H1 (cell line): ENCODE data around the gene TMEM200B. TPM values are rescaled to one million over a fixed set of nuclear protein-coding genes. Genes with fewer than 3 reads are reported as not detected.
"Not testable (repeated sequence)": the region's sequence is repeated elsewhere in the genome, so short reads cannot be mapped to it uniquely, and the experiment has no call there.

ENCODE experiments used
- CTCF ChIA-PET: fragments of 300-600 bp; sonication (Branson Sonifier 250); formaldehyde crosslinking; loops from one replicate; lab custom pipeline; 2021; ENCODE audit not compliant: partially characterized antibody; lab: Charles Lee
- POLR2A ChIA-PET: fragments of 300-600 bp; sonication (Branson Sonifier 250); formaldehyde crosslinking; loops from one replicate; lab custom pipeline; 2021; ENCODE audit warnings: inconsistent platforms; ENCODE audit not compliant: partially characterized antibody; lab: Charles Lee
- DNase-seq, 2 experiments: peaks; one replicate each; pipeline versions ENCODE4 v3.0.0 to v3.0.0-alpha.2; 2010 to 2022; ENCODE audit warnings: low spot score in 2 of 2, low read depth in 1 of 2, mixed read lengths in 1 of 2
- FAIRE-seq: peaks from 2 replicates; lab custom pipeline; 2011; peaks lifted over from hg19 to GRCh38; lab: Jason Lieb, UNC
- H2AFZ ChIP-seq: 2 replicates; pipeline ENCODE4 v1.8.1; 2012; ENCODE audit warnings: low read length, inconsistent platforms
- H2AK5ac ChIP-seq: 2 replicates; pipeline ENCODE4 v1.6.1; 2013; ENCODE audit warnings: low read depth, low read length
- H2BK120ac ChIP-seq: replicated peaks from 2 replicates; pipeline ENCODE3; 2013; ENCODE audit warnings: low read depth, low read length, inconsistent platforms
- H2BK12ac ChIP-seq: 2 replicates; pipeline ENCODE4 v1.6.1; 2013; ENCODE audit warnings: low read depth, low read length
- H2BK15ac ChIP-seq: 2 replicates; pipeline ENCODE4 v1.6.1; 2013; ENCODE audit warnings: low read length
- H2BK20ac ChIP-seq: 2 replicates; pipeline ENCODE4 v1.6.1; 2013; ENCODE audit warnings: low read length
- H2BK5ac ChIP-seq: 2 replicates; pipeline ENCODE4 v1.6.1; 2013; ENCODE audit warnings: low read depth, low read length
- H3K14ac ChIP-seq: 2 replicates; pipeline ENCODE4 v1.6.1; 2013; ENCODE audit warnings: inconsistent platforms; ENCODE audit not compliant: insufficient read length
- H3K18ac ChIP-seq: 2 replicates; pipeline ENCODE4 v1.6.1; 2013; ENCODE audit warnings: low read length; ENCODE audit errors: extremely low read depth
- H3K23ac ChIP-seq: 2 replicates; pipeline ENCODE4 v1.6.1; 2013; ENCODE audit warnings: inconsistent platforms; ENCODE audit not compliant: insufficient read length
- H3K23me2 ChIP-seq: 2 replicates; pipeline ENCODE4 v1.6.1; 2013; ENCODE audit warnings: low read depth, low read length
- H3K27ac ChIP-seq: 2 replicates; pipeline ENCODE4 v1.6.1; 2011; ENCODE audit warnings: low read depth, low read length, inconsistent platforms
- H3K27me3 ChIP-seq, 4 experiments: replicated peaks in 1 of 4; 1 replicate in 1 of 4; 2 replicates in 3 of 4; pipeline versions ENCODE4 v1.6.1 to v1.8.1; 2011 to 2013; ENCODE audit warnings: low read length in 3 of 4, mild to moderate bottlenecking in 3 of 4, inconsistent platforms in 2 of 4, mixed read lengths in 2 of 4, moderate library complexity in 1 of 4; ENCODE audit not compliant: control insufficient read depth in 3 of 4, insufficient read depth in 3 of 4; ENCODE audit errors: extremely low read depth in 1 of 4
- H3K36me3 ChIP-seq, 4 experiments: 2 replicates each; pipeline versions ENCODE4 v1.6.1 to v1.8.1; 2011 to 2013; ENCODE audit warnings: mild to moderate bottlenecking in 4 of 4, low read length in 3 of 4, moderate library complexity in 2 of 4, control low read depth in 1 of 4, inconsistent platforms in 1 of 4; ENCODE audit not compliant: insufficient read depth in 4 of 4, control insufficient read depth in 2 of 4
- H3K4ac ChIP-seq: replicated peaks from 2 replicates; pipeline ENCODE3; 2013; ENCODE audit warnings: low read length, low read depth, mixed read lengths, inconsistent platforms; ENCODE audit not compliant: insufficient read length
- H3K4me1 ChIP-seq, 4 experiments: replicated peaks in 1 of 4; 1 replicate in 1 of 4; 2 replicates in 3 of 4; pipeline versions ENCODE4 v1.6.1 to v1.8.1; 2011 to 2013; ENCODE audit warnings: low read length in 3 of 4, inconsistent platforms in 2 of 4, mixed read lengths in 1 of 4; ENCODE audit not compliant: insufficient read depth in 4 of 4, control insufficient read depth in 3 of 4
- H3K4me2 ChIP-seq, 2 experiments: 2 replicates each; pipeline versions ENCODE4 v1.6.1 to v1.8.1; 2011 to 2013; ENCODE audit warnings: low read depth in 2 of 2, low read length in 2 of 2, control low read depth in 1 of 2, inconsistent platforms in 1 of 2, mild to moderate bottlenecking in 1 of 2; ENCODE audit not compliant: insufficient read depth in 1 of 2
- H3K4me3 ChIP-seq, 4 experiments: fragments of 200-600, 300-600 bp in 1 of 4; sonication (generic), shearing (Covaris generic), sonication (Bioruptor Twin) in 1 of 4; 2 replicates each; pipeline versions ENCODE4 v1.5.1 to v1.8.1; 2011 to 2016; ENCODE audit warnings: low read length in 4 of 4, low read depth in 3 of 4, control low read depth in 2 of 4, inconsistent platforms in 2 of 4, mild to moderate bottlenecking in 2 of 4, mixed read lengths in 1 of 4, moderate library complexity in 1 of 4; ENCODE audit not compliant: insufficient read depth in 2 of 4; ENCODE audit errors: extremely low read depth in 1 of 4
- H3K56ac ChIP-seq: replicated peaks from 2 replicates; pipeline ENCODE3; 2013; ENCODE audit warnings: low read depth, mild to moderate bottlenecking, mixed read lengths, low read length, inconsistent platforms; ENCODE audit not compliant: insufficient read length
- H3K79me1 ChIP-seq: 2 replicates; pipeline ENCODE4 v1.6.1; 2013; ENCODE audit warnings: low read depth, low read length, control low read depth
- H3K79me2 ChIP-seq, 2 experiments: 2 replicates each; pipeline versions ENCODE4 v1.6.1 to v1.8.1; 2012 to 2013; ENCODE audit warnings: low read length in 2 of 2, mild to moderate bottlenecking in 2 of 2, inconsistent platforms in 1 of 2; ENCODE audit not compliant: insufficient read depth in 2 of 2, control insufficient read depth in 1 of 2
- H3K9ac ChIP-seq, 4 experiments: replicated peaks in 1 of 4; 1 replicate in 1 of 4; 2 replicates in 3 of 4; pipeline versions ENCODE4 v1.6.1 to v1.8.1; 2011 to 2013; ENCODE audit warnings: low read depth in 3 of 4, low read length in 3 of 4, control low read depth in 2 of 4, mild to moderate bottlenecking in 2 of 4, moderate library complexity in 2 of 4, inconsistent platforms in 1 of 4; ENCODE audit errors: extremely low read depth in 1 of 4
- H3K9me3 ChIP-seq, 2 experiments: 2 replicates each; pipeline versions ENCODE4 v1.6.1 to v1.8.1; 2012 to 2013; ENCODE audit warnings: mild to moderate bottlenecking in 2 of 2, moderate library complexity in 2 of 2, control low read depth in 1 of 2, inconsistent platforms in 1 of 2, low read depth in 1 of 2, low read length in 1 of 2, mixed read lengths in 1 of 2; ENCODE audit not compliant: insufficient read depth in 2 of 2
- H4K20me1 ChIP-seq, 2 experiments: replicated peaks in 1 of 2; 2 replicates each; pipeline versions ENCODE3 to v1.8.1; 2011 to 2013; ENCODE audit warnings: inconsistent platforms in 2 of 2, low read length in 2 of 2, mild to moderate bottlenecking in 1 of 2; ENCODE audit not compliant: insufficient read depth in 2 of 2, control insufficient read depth in 1 of 2
- H4K5ac ChIP-seq: 2 replicates; pipeline ENCODE4 v1.6.1; 2013; ENCODE audit warnings: low read length, low read depth, mixed read lengths, inconsistent platforms; ENCODE audit not compliant: insufficient read length
- H4K8ac ChIP-seq: 2 replicates; pipeline ENCODE4 v1.8.0; 2013; ENCODE audit warnings: mild to moderate bottlenecking, moderate library complexity, low read length, inconsistent platforms; ENCODE audit not compliant: insufficient read depth; ENCODE audit errors: extremely low read depth
- H4K91ac ChIP-seq: replicated peaks from 2 replicates; pipeline ENCODE3; 2013; ENCODE audit warnings: low read length, mixed read lengths, inconsistent platforms; ENCODE audit not compliant: insufficient read length
- WGBS, 2 experiments: shearing (Covaris generic) in 1 of 2; methylation state at CpG; one replicate each; pipeline versions ENCODE4 v1.1.6 to v1.1.7; 2013 to 2015; ENCODE audit warnings: low lambda C conversion rate in 2 of 2, mixed read lengths in 2 of 2, inconsistent platforms in 1 of 2, low coverage in 1 of 2, missing lambda C conversion rate in 1 of 2; ENCODE audit not compliant: insufficient replicate concordance in 2 of 2, insufficient coverage in 1 of 2, insufficient read length in 1 of 2; ENCODE audit errors: extremely low coverage in 1 of 2, missing lambda C conversion rate in 1 of 2; 5-methylcytosine and 5-hydroxymethylcytosine counted together
- polyA plus RNA-seq, 7 experiments: library from polyadenylated mRNA; depleted of rRNA in 3 of 7; stranded (reverse) in 5 of 7; unstranded in 2 of 7; fragments of >200 nt in 5 of 7; fragments of 200-250 nt in 2 of 7; gene quantifications; 1 replicate in 5 of 7; 2 replicates in 1 of 7; 4 replicates in 1 of 7; pipeline versions ENCODE4 v1.2.1 to v1.2.3, GENCODE V29; 2011 to 2013; ENCODE audit warnings: missing spikeins in 2 of 7, mixed read lengths in 2 of 7
- total RNA-seq: library from RNA; stranded (reverse); fragmentation: NEBNext Ultra II Directional; extraction: Animal tissue kit (Norgen Biotek cat#: 25700); gene quantifications from 2 replicates; pipeline ENCODE4 v1.2.1, GENCODE V29; 2021

TMEM200B gene
- total and polyA plus RNA-seq, 2 of the 8 experiments (the other 6 are each of a cell fraction or from before 2014, with no cell fraction given), result 4.9 to 11.0 TPM

GRCh38 chr1:29108041-29108440 is 15.7 kb downstream of the TMEM200B start:
- H3K14ac ChIP-seq, H3K27ac ChIP-seq, H4K5ac ChIP-seq, H3K4ac ChIP-seq, POLR2A ChIA-PET, H3K56ac ChIP-seq, H3K4me1 ChIP-seq, H3K4me2 ChIP-seq, H4K91ac ChIP-seq, H3K23me2 ChIP-seq, H4K8ac ChIP-seq, H2AK5ac ChIP-seq, H3K18ac ChIP-seq, H3K79me2 ChIP-seq, H3K23ac ChIP-seq, H2BK5ac ChIP-seq, FAIRE-seq, H3K79me1 ChIP-seq, H2BK12ac ChIP-seq, H2BK120ac ChIP-seq, H2BK15ac ChIP-seq, H2AFZ ChIP-seq, H3K36me3 ChIP-seq, H3K9ac ChIP-seq, H3K27me3 ChIP-seq, H3K4me3 ChIP-seq, H3K9me3 ChIP-seq, DNase-seq, H4K20me1 ChIP-seq, H2BK20ac ChIP-seq: not testable (repeated sequence)
- WGBS, 2 experiments, result 96% methylated on average over 6 of the region's 6 CpGs; no CpG with 5 or more reads in 1 of the 2 experiments
- CTCF ChIA-PET, result interaction anchor here (0.7 to 2.0 kb wide), 8 partner anchors 9 to 1826 kb away, joined by 3 to 9 read pairs (median 4); partner anchors contain the start of gene TMEM200B
